CD14-positive monocyte (primary cell): ENCODE results near the gene BCL2A1. TPM values are rescaled to one million over a fixed set of nuclear protein-coding genes. Genes with fewer than 3 reads are reported as not detected.

Experiments used
- DNase-seq, 3 donors: peaks; one replicate each; pipeline ENCODE4 v3.0.0-alpha.2; 2011 to 2022
- H2AFZ ChIP-seq: 2 replicates; pipeline ENCODE4 v1.6.0; 2012; ENCODE audit warnings: mild to moderate bottlenecking, low read depth, low read length, inconsistent platforms; ENCODE audit not compliant: insufficient read depth, poor library complexity, severe bottlenecking
- H3K27ac ChIP-seq, 2 donors: 1 replicate in 1 of 2; 2 replicates in 1 of 2; pipeline ENCODE4 v1.5.1; 2012 to 2013; ENCODE audit warnings: low read length in 2 of 2, control low read depth in 1 of 2, inconsistent platforms in 1 of 2, low read depth in 1 of 2, mild to moderate bottlenecking in 1 of 2
- H3K27me3 ChIP-seq, 2 donors: one replicate each; pipeline versions ENCODE4 v1.6.0 to v1.6.1; 2011 to 2013; ENCODE audit warnings: low read length in 2 of 2; ENCODE audit not compliant: control insufficient read depth in 2 of 2, insufficient read depth in 2 of 2
- H3K36me3 ChIP-seq, 2 donors: replicated peaks in 1 of 2; 1 replicate in 1 of 2; 2 replicates in 1 of 2; pipeline versions ENCODE4 v1.5.1 to v1.6.1; 2012 to 2013; ENCODE audit warnings: low read length in 2 of 2, control low read depth in 1 of 2, inconsistent platforms in 1 of 2, mild to moderate bottlenecking in 1 of 2; ENCODE audit not compliant: insufficient read depth in 2 of 2, control insufficient read depth in 1 of 2
- H3K4me1 ChIP-seq, 2 donors: 1 replicate in 1 of 2; 2 replicates in 1 of 2; pipeline versions ENCODE4 v1.5.1 to v1.6.1; 2012 to 2013; ENCODE audit warnings: low read length in 2 of 2, control low read depth in 1 of 2, inconsistent platforms in 1 of 2, mild to moderate bottlenecking in 1 of 2, moderate library complexity in 1 of 2; ENCODE audit not compliant: insufficient read depth in 2 of 2, control insufficient read depth in 1 of 2
- H3K4me2 ChIP-seq: replicated peaks from 2 replicates; pipeline ENCODE3; 2012; ENCODE audit warnings: low read length, moderate library complexity, mild to moderate bottlenecking; ENCODE audit not compliant: poor library complexity, severe bottlenecking; ENCODE audit errors: extremely low read depth
- H3K4me3 ChIP-seq, 3 experiments: fragments of 200-600 bp in 1 of 3; sonication (generic) in 1 of 3; replicated peaks in 1 of 3; 1 replicate in 2 of 3; 2 replicates in 1 of 3; pipeline ENCODE4 v1.5.1; 2011 to 2013; ENCODE audit warnings: low read length in 3 of 3, mild to moderate bottlenecking in 3 of 3, control low read depth in 2 of 3, low read depth in 2 of 3, inconsistent platforms in 1 of 3, moderate library complexity in 1 of 3
- H3K79me2 ChIP-seq: 2 replicates; pipeline ENCODE4 v1.6.0; 2012; ENCODE audit warnings: mild to moderate bottlenecking, control low read depth, inconsistent platforms, low read length, moderate library complexity; ENCODE audit not compliant: insufficient read depth
- H3K9ac ChIP-seq: 2 replicates; pipeline ENCODE4 v1.6.0; 2017; ENCODE audit warnings: low read length, mild to moderate bottlenecking; ENCODE audit not compliant: insufficient read depth, poor library complexity, severe bottlenecking
- H3K9me3 ChIP-seq, 2 donors: replicated peaks in 1 of 2; 1 replicate in 1 of 2; 2 replicates in 1 of 2; pipeline versions ENCODE4 v1.5.1 to v1.6.1; 2012 to 2013; ENCODE audit warnings: low read length in 2 of 2, control low read depth in 1 of 2; ENCODE audit not compliant: control insufficient read depth in 1 of 2, insufficient read depth in 1 of 2
- H4K20me1 ChIP-seq: 2 replicates; pipeline ENCODE4 v1.6.0; 2012; ENCODE audit warnings: mild to moderate bottlenecking, low read length, control low read depth, moderate library complexity; ENCODE audit not compliant: insufficient read depth
- H3K27ac Mint-ChIP-seq, 7 donors: one replicate each; pipeline ENCODE4 v1.8.0; 2020; ENCODE audit warnings: mild to moderate bottlenecking in 7 of 7, mixed read lengths in 7 of 7, moderate library complexity in 6 of 7, inconsistent platforms in 2 of 7
- H3K27me3 Mint-ChIP-seq, 3 donors: one replicate each; pipeline ENCODE4 v1.8.0; 2021 to 2022; ENCODE audit warnings: low read depth in 3 of 3, mild to moderate bottlenecking in 3 of 3, mixed read lengths in 3 of 3, moderate library complexity in 3 of 3, inconsistent platforms in 1 of 3
- H3K36me3 Mint-ChIP-seq, 2 donors: one replicate each; pipeline ENCODE4 v1.8.0; 2020; ENCODE audit warnings: mixed read lengths in 2 of 2, inconsistent platforms in 1 of 2, mild to moderate bottlenecking in 1 of 2
- H3K4me1 Mint-ChIP-seq: one replicate; pipeline ENCODE4 v1.8.0; 2020; ENCODE audit warnings: mild to moderate bottlenecking, mixed read lengths
- H3K4me3 Mint-ChIP-seq, 2 donors: one replicate each; pipeline ENCODE4 v1.8.0; 2020; ENCODE audit warnings: mild to moderate bottlenecking in 2 of 2, mixed read lengths in 2 of 2, moderate library complexity in 1 of 2
- H3K9me3 Mint-ChIP-seq, 7 donors: one replicate each; pipeline ENCODE4 v1.8.0; 2020 to 2022; ENCODE audit warnings: mixed read lengths in 7 of 7, mild to moderate bottlenecking in 6 of 7, moderate library complexity in 6 of 7, inconsistent platforms in 2 of 7
- CTCF ChIP-seq: fragments of 200-600 bp; IDR thresholded peaks from one replicate; pipeline ENCODE4 v1.8.0; 2022; ENCODE audit warnings: antibody characterized with exemption, mild to moderate bottlenecking
- WGBS: methylation state at CpG from one replicate; pipeline ENCODE4 v1.1.5; 2013; ENCODE audit warnings: missing lambda C conversion rate; ENCODE audit not compliant: insufficient coverage; 5-methylcytosine and 5-hydroxymethylcytosine counted together
- intact Hi-C, 2 donors: fragments of 100-400 bp; cut with micrococcal nuclease; formaldehyde crosslinking; loops; one replicate each; pipeline versions ENCODE4 v1.15.0 to v1.15.1; 2023
- polyA plus RNA-seq, 3 donors: library from polyadenylated mRNA; depleted of rRNA in 1 of 3; unstranded in 2 of 3; stranded (reverse) in 1 of 3; fragments of 300-500 nt in 2 of 3; fragments of >200 nt in 1 of 3; fragmentation: Illumina TruSeq in 2 of 3; gene quantifications; 1 replicate in 2 of 3; 2 replicates in 1 of 3; pipeline ENCODE4 v1.2.3, GENCODE V29; 2012 to 2021

The BCL2A1 gene
- polyA plus RNA-seq, 3 donors, result 277 to 465 (median 350) TPM

- no peak for DNase-seq
- peaks cover 33 to 52% of the 10 kb centered on the region in 2 donors for H3K36me3 Mint-ChIP-seq
- no peak overlapping the region for H3K4me2 ChIP-seq
- intact Hi-C loops, result loop anchor here (5.0 to 10.0 kb wide), 3 partner anchors 45 to 52 kb away; partner anchors contain the start of gene BCL2A1 (in 1 of the 2)
- H3K27me3 Mint-ChIP-seq, result peaks cover 0 to 3% (median 0%) of the 10 kb centered on the region in 3 donors
- WGBS, result 100% methylated on average over 1 of the region's 12 CpGs
- no peak overlapping the region for H3K4me3 Mint-ChIP-seq
- no peak for TF ChIP-seq CTCF
- peaks cover 13% of the 10 kb centered on the region for H3K4me1 Mint-ChIP-seq
- H3K27ac ChIP-seq, result no peak overlapping the region
- H3K9ac ChIP-seq, result no peak overlapping the region
- peaks cover 17 to 25% of the 10 kb centered on the region in 2 donors for H3K4me1 ChIP-seq
- peak overlapping the region in 1 of 7 donors; percentile 25 for H3K27ac Mint-ChIP-seq
- peak overlapping the region in 1 of 3 experiments; percentile 32 for H3K4me3 ChIP-seq
- H3K79me2 ChIP-seq, result peaks cover 50% of the 10 kb centered on the region
- no peaks in the 10 kb centered on the region for H3K27me3 ChIP-seq
- peaks cover 62 to 69% of the 10 kb centered on the region in 2 donors for H3K9me3 ChIP-seq
- H2AFZ ChIP-seq, result no peak overlapping the region
- peaks cover 2 to 48% of the 10 kb centered on the region in 2 donors for H3K36me3 ChIP-seq
- peaks cover 50 to 77% (median 75%) of the 10 kb centered on the region in 7 donors for H3K9me3 Mint-ChIP-seq
- H4K20me1 ChIP-seq, result no peaks in the 10 kb centered on the region
Observed at GRCh38 chr15:79919749-79920511, 51.1 kb downstream of the BCL2A1 start.

- Mint-ChIP-seq H3K27ac (no peak overlapping the region), H3K9me3 (peaks cover 53 to 84% (median 82%) of the 10 kb centered on the region in 7 donors), H3K4me3 (no peak overlapping the region), H3K27me3 (peaks cover 0 to 3% (median 1%) of the 10 kb centered on the region in 3 donors), H3K4me1 (peaks cover 10% of the 10 kb centered on the region), H3K36me3 (peaks cover 33 to 56% of the 10 kb centered on the region in 2 donors)
- TF ChIP-seq CTCF, result no peak
- H3K9ac ChIP-seq, result no peak overlapping the region
- H3K79me2 ChIP-seq, result peaks cover 42% of the 10 kb centered on the region
- H3K27ac ChIP-seq, result no peak overlapping the region
- no peaks in the 10 kb centered on the region for H4K20me1 ChIP-seq
- peaks cover 11 to 17% of the 10 kb centered on the region in 2 donors for H3K4me1 ChIP-seq
- H3K36me3 ChIP-seq, result peaks cover 2 to 48% of the 10 kb centered on the region in 2 donors
- DNase-seq, result no peak
- no peak overlapping the region for H3K4me2 ChIP-seq
- H2AFZ ChIP-seq, result no peak overlapping the region
- peak overlapping the region in 1 of 3 experiments; percentile 32 for H3K4me3 ChIP-seq
- intact Hi-C loops, result no loop called here
- WGBS, result 95% methylated on average over 20 of the region's 27 CpGs
- peaks cover 63 to 76% of the 10 kb centered on the region in 2 donors for H3K9me3 ChIP-seq
- no peaks in the 10 kb centered on the region for H3K27me3 ChIP-seq
Observed at GRCh38 chr15:79919090-79919748, 51.8 kb downstream of the BCL2A1 start.
